ENCODE data around the gene CEP97.
"Not testable (repeated sequence)": the region's sequence is repeated elsewhere in the genome, so short reads cannot be mapped to it uniquely, and the experiment has no call there.

The CEP97 gene

GRCh38 chr3:101704639-101705038 is 19.8 kb upstream of the CEP97 start:
- peak; percentile 24 for DNase-seq

GRCh38 chr3:101709126-101709525 is 15.3 kb upstream of the CEP97 start:
- DNase-seq, result no peak

GRCh38 chr3:101718455-101718854 is 6.0 kb upstream of the CEP97 start:
- no peak for DNase-seq

GRCh38 chr3:101719604-101720185 is 4.7 kb upstream of the CEP97 start:
- DNase-seq, result no peak

GRCh38 chr3:101720851-101721840 is 3.3 kb upstream of the CEP97 start:
- DNase-seq, result no peak

- DNase-seq, result no peak
These were observed 1.8 kb upstream of the CEP97 start for GRCh38 chr3:101722394-101723173.

GRCh38 chr3:101725194-101725889 is 928 bp downstream of the CEP97 start:
- DNase-seq, result peak; percentile 46

GRCh38 chr3:101725890-101726275 is 1.5 kb downstream of the CEP97 start:
- no peak for DNase-seq

- DNase-seq, result no peak
These were observed 5.2 kb downstream of the CEP97 start for GRCh38 chr3:101729586-101729985.

GRCh38 chr3:101730839-101731238 is 6.4 kb downstream of the CEP97 start:
- no peak for DNase-seq

GRCh38 chr3:101732240-101732641 is 7.8 kb downstream of the CEP97 start:
- DNase-seq, result no peak

- DNase-seq, result no peak
These were observed 11.4 kb downstream of the CEP97 start for GRCh38 chr3:101735833-101736232.

GRCh38 chr3:101741914-101742313 is 17.5 kb downstream of the CEP97 start:
- DNase-seq, result not testable (repeated sequence)

- no peak for DNase-seq
These were observed 20.4 kb downstream of the CEP97 start for GRCh38 chr3:101744811-101745210.

- DNase-seq, result not testable (repeated sequence)
These were observed 21.5 kb downstream of the CEP97 start for GRCh38 chr3:101745934-101746333.

GRCh38 chr3:101753386-101754113 is 29.1 kb downstream of the CEP97 start:
- DNase-seq, result not testable (repeated sequence)

- no peak for DNase-seq
These were observed 33.8 kb downstream of the CEP97 start for GRCh38 chr3:101758224-101758623.

- DNase-seq, result peak; percentile 11
These were observed 37.7 kb downstream of the CEP97 start for GRCh38 chr3:101762041-101762646.

GRCh38 chr3:101777745-101778281 is 53.4 kb downstream of the CEP97 start:
- not testable (repeated sequence) for DNase-seq

- DNase-seq, result no peak
These were observed 54.1 kb downstream of the CEP97 start for GRCh38 chr3:101778385-101779046.

Measured in fibroblast of skin of right biceps (primary cell).